Parathyroid adenoma (tissue), 2 donors: ENCODE data around the gene COL6A3.
"Not testable (repeated sequence)": the region's sequence is repeated elsewhere in the genome, so short reads cannot be mapped to it uniquely, and the experiment has no call there.

Source experiments
- H2AFZ ChIP-seq: fragments of 300-600 bp; sonication (generic); one replicate; pipeline ENCODE4 v1.7.0; 2017; ENCODE audit warnings: antibody characterized with exemption, mild to moderate bottlenecking
- H3K27ac ChIP-seq: fragments of 300-600 bp; sonication (generic); one replicate; pipeline ENCODE4 v1.7.0; 2017
- H3K27me3 ChIP-seq: fragments of 300-600 bp; sonication (generic); one replicate; pipeline ENCODE4 v1.7.0; 2017; ENCODE audit warnings: low read length; ENCODE audit not compliant: control insufficient read depth, insufficient read depth
- H3K36me3 ChIP-seq: fragments of 300-600 bp; sonication (generic); one replicate; pipeline ENCODE4 v1.7.0; 2017; ENCODE audit warnings: low read length; ENCODE audit not compliant: control insufficient read depth, insufficient read depth
- H3K4me1 ChIP-seq: fragments of 300-600 bp; sonication (generic); one replicate; pipeline ENCODE4 v1.7.0; 2017; ENCODE audit warnings: control low read depth
- H3K4me2 ChIP-seq: fragments of 300-600 bp; sonication (generic); one replicate; pipeline ENCODE4 v1.7.0; 2017; ENCODE audit warnings: low read length
- H3K4me3 ChIP-seq: fragments of 300-600 bp; sonication (generic); one replicate; pipeline ENCODE4 v1.7.0; 2017; ENCODE audit warnings: low read depth, low read length
- H3K79me2 ChIP-seq: fragments of 300-600 bp; sonication (generic); one replicate; pipeline ENCODE4 v1.7.0; 2017; ENCODE audit warnings: control low read depth
- H3K9ac ChIP-seq: fragments of 300-600 bp; sonication (generic); one replicate; pipeline ENCODE4 v1.7.0; 2017; ENCODE audit warnings: mild to moderate bottlenecking
- H3K9me3 ChIP-seq: fragments of 300-600 bp; sonication (generic); one replicate; pipeline ENCODE4 v1.7.0; 2017; ENCODE audit warnings: low read length; ENCODE audit not compliant: control insufficient read depth
- TF ChIP-seq, protein P1 (sequence below): fragments of 300-600 bp; sonication (generic); IDR thresholded peaks from one replicate; pipeline ENCODE4 v1.7.0; 2017; ENCODE audit warnings: antibody characterized with exemption, mild to moderate bottlenecking
- donor health status: primary hyperparathyroidism.

Gene COL6A3

DNA sequence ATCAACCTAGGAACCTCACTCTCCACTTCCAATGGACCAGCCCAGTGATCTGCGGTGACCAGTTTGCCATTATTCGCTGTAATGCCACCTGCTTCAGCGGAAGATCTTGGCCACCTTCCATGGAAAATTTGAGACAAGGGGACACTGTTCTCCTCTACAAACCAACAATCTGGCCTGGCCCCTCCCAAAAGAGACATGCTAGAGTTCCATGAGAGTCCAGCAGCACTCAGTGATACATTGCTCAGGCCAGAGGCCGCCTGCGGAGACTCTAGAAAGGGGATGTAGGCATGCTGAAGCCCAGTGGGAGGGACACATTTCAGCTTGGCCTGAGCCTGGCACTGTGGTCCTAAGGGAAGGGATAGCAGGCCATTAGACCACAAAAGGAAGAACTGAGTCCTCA, 58.3 kb downstream of the COL6A3 start:
- Histone ChIP-seq H3K4me3 (no peak overlapping the region), H3K27ac (no peak overlapping the region), H3K79me2 (no peaks in the 10 kb centered on the region), H2AFZ (no peak overlapping the region), H3K9me3 (no peaks in the 10 kb centered on the region), H3K9ac (no peak overlapping the region), H3K36me3 (no peaks in the 10 kb centered on the region), H3K4me1 (peaks cover 20% of the 10 kb centered on the region), H3K27me3 (no peaks in the 10 kb centered on the region), H3K4me2 (no peak overlapping the region)
- TF ChIP-seq, protein P1, sequence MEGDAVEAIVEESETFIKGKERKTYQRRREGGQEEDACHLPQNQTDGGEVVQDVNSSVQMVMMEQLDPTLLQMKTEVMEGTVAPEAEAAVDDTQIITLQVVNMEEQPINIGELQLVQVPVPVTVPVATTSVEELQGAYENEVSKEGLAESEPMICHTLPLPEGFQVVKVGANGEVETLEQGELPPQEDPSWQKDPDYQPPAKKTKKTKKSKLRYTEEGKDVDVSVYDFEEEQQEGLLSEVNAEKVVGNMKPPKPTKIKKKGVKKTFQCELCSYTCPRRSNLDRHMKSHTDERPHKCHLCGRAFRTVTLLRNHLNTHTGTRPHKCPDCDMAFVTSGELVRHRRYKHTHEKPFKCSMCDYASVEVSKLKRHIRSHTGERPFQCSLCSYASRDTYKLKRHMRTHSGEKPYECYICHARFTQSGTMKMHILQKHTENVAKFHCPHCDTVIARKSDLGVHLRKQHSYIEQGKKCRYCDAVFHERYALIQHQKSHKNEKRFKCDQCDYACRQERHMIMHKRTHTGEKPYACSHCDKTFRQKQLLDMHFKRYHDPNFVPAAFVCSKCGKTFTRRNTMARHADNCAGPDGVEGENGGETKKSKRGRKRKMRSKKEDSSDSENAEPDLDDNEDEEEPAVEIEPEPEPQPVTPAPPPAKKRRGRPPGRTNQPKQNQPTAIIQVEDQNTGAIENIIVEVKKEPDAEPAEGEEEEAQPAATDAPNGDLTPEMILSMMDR: no peak

DNA sequence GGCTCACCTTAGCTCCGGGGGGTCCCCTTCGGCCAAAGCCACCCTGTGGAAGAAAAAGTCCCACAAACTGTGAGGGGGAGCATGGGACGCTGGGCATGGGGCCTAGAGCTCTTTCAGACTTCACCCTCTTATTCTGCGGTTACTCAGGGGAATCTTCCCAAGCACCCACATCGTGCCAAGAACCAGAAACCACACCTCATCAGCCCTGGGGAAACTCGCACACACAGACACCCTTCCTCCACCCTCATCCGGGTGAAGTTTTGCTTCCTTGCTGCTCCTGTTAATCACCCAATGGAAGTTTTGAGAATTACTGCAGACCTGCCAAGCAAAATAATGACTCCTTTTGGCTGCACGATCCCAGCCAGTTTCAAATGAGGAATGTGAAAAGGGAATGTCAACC, 59.1 kb downstream of the COL6A3 start:
- Histone ChIP-seq H3K4me2 (no peak overlapping the region), H3K9me3 (no peaks in the 10 kb centered on the region), H3K36me3 (no peaks in the 10 kb centered on the region), H3K27me3 (no peaks in the 10 kb centered on the region), H2AFZ (no peak overlapping the region), H3K4me1 (peaks cover 20% of the 10 kb centered on the region), H3K4me3 (no peak overlapping the region), H3K27ac (no peak overlapping the region), H3K79me2 (no peaks in the 10 kb centered on the region), H3K9ac (no peak overlapping the region)
- TF ChIP-seq, protein P1: no peak

GRCh38 chr2:237354172-237354571, 59.8 kb downstream of the COL6A3 start:
- H3K9me3 ChIP-seq, H3K27me3 ChIP-seq, H3K4me2 ChIP-seq, H2AFZ ChIP-seq, H3K27ac ChIP-seq, H3K9ac ChIP-seq, H3K4me3 ChIP-seq, H3K79me2 ChIP-seq, H3K36me3 ChIP-seq: not testable (repeated sequence)
- peaks cover 20% of the 10 kb centered on the region for H3K4me1 ChIP-seq

DNA sequence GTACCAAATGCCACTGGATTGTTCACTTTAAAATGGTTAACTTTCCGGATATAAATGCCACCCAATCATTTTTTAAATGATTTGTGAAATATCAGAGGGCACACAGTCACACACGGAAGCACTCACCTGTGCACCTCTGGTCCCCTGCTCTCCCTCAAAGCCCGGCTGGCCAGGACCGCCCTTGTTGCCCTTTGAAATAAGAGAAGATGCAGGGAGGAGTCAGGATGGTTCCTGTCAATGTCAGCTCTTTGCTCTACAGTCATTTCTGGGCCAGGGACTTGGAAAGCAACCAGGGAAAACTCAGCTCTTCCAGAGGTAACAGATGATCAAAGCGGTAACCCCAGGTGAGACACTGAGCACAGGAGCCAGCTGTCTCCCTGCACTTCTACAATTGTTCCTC, 60.7 kb downstream of the COL6A3 start:
- Histone ChIP-seq H3K27me3 (no peaks in the 10 kb centered on the region), H3K36me3 (no peaks in the 10 kb centered on the region), H3K4me1 (peaks cover 20% of the 10 kb centered on the region), H3K9me3 (no peaks in the 10 kb centered on the region), H3K79me2 (no peaks in the 10 kb centered on the region), H2AFZ (peak overlapping the region; percentile 56), H3K27ac (peak overlapping the region; percentile 45), H3K4me3 (no peak overlapping the region), H3K4me2 (peak overlapping the region; percentile 1), H3K9ac (no peak overlapping the region)
- TF ChIP-seq, protein P1: no peak

- Histone ChIP-seq H2AFZ (no peak overlapping the region), H3K4me2 (no peak overlapping the region), H3K79me2 (no peaks in the 10 kb centered on the region), H3K27me3 (no peaks in the 10 kb centered on the region), H3K4me1 (peaks cover 20% of the 10 kb centered on the region), H3K9ac (no peak overlapping the region), H3K9me3 (no peaks in the 10 kb centered on the region), H3K36me3 (no peaks in the 10 kb centered on the region), H3K4me3 (no peak overlapping the region), H3K27ac (peak overlapping the region; percentile 29)
- TF ChIP-seq, protein P1: no peak
Measured at GRCh38 chr2:237352279-237352845, 61.6 kb downstream of the COL6A3 start.
